Activated CD4-positive, alpha-beta T cell treated with anti-CD3 and anti-CD28 coated beads, Interleukin-10, Interleukin-2, amounts not matched to agents 100 ng/mL and 50 ng/mL, durations not matched to agents 16 hours and 8 hours (primary cell): ENCODE results near the gene HOXB5.

Source experiments
- DNase-seq: peaks from one replicate; pipeline ENCODE4 v3.0.0-alpha.2; 2020

The HOXB5 gene

GRCh38 chr17:48615047-48615962, 21.7 kb upstream of the HOXB5 start, which contains the start of gene HOXB8:
HOXB8 (minus strand) TSS chr17:48615292; CDS start chr17:48614704, 588 bp downstream.
- no peak for DNase-seq

GRCh38 chr17:48613862-48614694, 20.5 kb upstream of the HOXB5 start:
- peak; percentile 34 for DNase-seq

- peak; percentile 44 for DNase-seq
Observed at GRCh38 chr17:48612854-48613691, 19.5 kb upstream of the HOXB5 start.

GRCh38 chr17:48612456-48612853, 18.9 kb upstream of the HOXB5 start:
- DNase-seq = no peak

GRCh38 chr17:48611681-48612455, 18.3 kb upstream of the HOXB5 start:
- no peak for DNase-seq

- no peak for DNase-seq
Observed at GRCh38 chr17:48611213-48611612, 17.6 kb upstream of the HOXB5 start.

- DNase-seq = peak; percentile 68
Observed at GRCh38 chr17:48610282-48611211, 17.0 kb upstream of the HOXB5 start, which contains the start of gene HOXB7. HOXB7 (minus strand) TSS chr17:48611017; CDS start chr17:48610918, 99 bp downstream.

GRCh38 chr17:48609759-48610281, 16.2 kb upstream of the HOXB5 start:
- DNase-seq = no peak

GRCh38 chr17:48609033-48609432, 15.5 kb upstream of the HOXB5 start:
- DNase-seq = no peak

GRCh38 chr17:48608494-48608834, 14.9 kb upstream of the HOXB5 start:
- no peak for DNase-seq

GRCh38 chr17:48606892-48607614, 13.5 kb upstream of the HOXB5 start:
- no peak for DNase-seq

GRCh38 chr17:48605991-48606891, 12.7 kb upstream of the HOXB5 start:
- no peak for DNase-seq

- DNase-seq = no peak
Observed at GRCh38 chr17:48605409-48605919, 11.9 kb upstream of the HOXB5 start.

GRCh38 chr17:48604770-48605329, 11.3 kb upstream of the HOXB5 start, which contains the start of gene HOXB6:
HOXB6 (minus strand) TSS chr17:48604986; CDS start chr17:48598150, 6,836 bp downstream.
- DNase-seq = no peak

GRCh38 chr17:48603959-48604769, 10.6 kb upstream of the HOXB5 start:
- no peak for DNase-seq

- no peak for DNase-seq
Observed at GRCh38 chr17:48601539-48602425, 8.2 kb upstream of the HOXB5 start.
